Measurements from ENCODE around the gene PACSIN3.
A peak's percentile ranks its signal among the peaks of the same experiment; 100 is the strongest.

Gene PACSIN3

GRCh38 chr11:47162426-47162825 lies 23.8 kb downstream of the PACSIN3 start:
- Histone ChIP-seq H3K4me1 (ENCODE audit: control insufficient read depth, insufficient read depth, low read length) (no peaks in the 10 kb centered on the region), H3K9me3 (ENCODE audit: control insufficient read depth, insufficient read depth, low read length) (no peaks in the 10 kb centered on the region), H3K36me3 (ENCODE audit: control insufficient read depth, insufficient read depth, low read length) (peaks cover 37% of the 10 kb centered on the region), H3K27ac (ENCODE audit: low read depth, low read length) (no peak overlapping the region), H3K27me3 (ENCODE audit: control insufficient read depth, insufficient read depth, low read length) (no peaks in the 10 kb centered on the region), H3K9ac (ENCODE audit: low read depth, low read length) (no peak overlapping the region), H3K4me3 (ENCODE audit: low read depth, low read length) (no peak overlapping the region)

DNA sequence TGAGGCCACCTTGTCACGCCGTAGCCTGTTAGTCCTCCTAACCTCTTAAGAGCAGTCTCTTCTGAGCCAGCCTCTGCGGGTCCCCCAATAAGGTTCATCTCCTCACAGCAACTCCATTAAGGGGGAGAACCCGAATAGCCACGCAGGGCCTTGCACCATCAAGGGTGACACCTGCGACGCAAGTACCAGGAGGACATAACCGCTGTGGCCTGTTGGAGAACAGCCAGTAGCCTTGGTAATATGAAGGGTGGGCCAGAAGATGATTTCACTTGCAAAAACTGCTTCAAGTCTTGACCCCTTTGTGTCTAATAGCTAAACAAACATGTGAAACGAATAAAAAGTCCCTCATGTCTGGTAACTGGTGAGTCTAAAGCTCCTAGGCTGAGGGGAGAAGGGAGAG lies 24.3 kb downstream of the PACSIN3 start:
- Histone ChIP-seq H3K36me3 (ENCODE audit: control insufficient read depth, insufficient read depth, low read length) (peaks cover 32% of the 10 kb centered on the region), H3K9me3 (ENCODE audit: control insufficient read depth, insufficient read depth, low read length) (no peaks in the 10 kb centered on the region), H3K27ac (ENCODE audit: low read depth, low read length) (no peak overlapping the region), H3K4me3 (ENCODE audit: low read depth, low read length) (no peak overlapping the region), H3K9ac (ENCODE audit: low read depth, low read length) (no peak overlapping the region), H3K27me3 (ENCODE audit: control insufficient read depth, insufficient read depth, low read length) (no peaks in the 10 kb centered on the region), H3K4me1 (ENCODE audit: control insufficient read depth, insufficient read depth, low read length) (no peaks in the 10 kb centered on the region)

DNA sequence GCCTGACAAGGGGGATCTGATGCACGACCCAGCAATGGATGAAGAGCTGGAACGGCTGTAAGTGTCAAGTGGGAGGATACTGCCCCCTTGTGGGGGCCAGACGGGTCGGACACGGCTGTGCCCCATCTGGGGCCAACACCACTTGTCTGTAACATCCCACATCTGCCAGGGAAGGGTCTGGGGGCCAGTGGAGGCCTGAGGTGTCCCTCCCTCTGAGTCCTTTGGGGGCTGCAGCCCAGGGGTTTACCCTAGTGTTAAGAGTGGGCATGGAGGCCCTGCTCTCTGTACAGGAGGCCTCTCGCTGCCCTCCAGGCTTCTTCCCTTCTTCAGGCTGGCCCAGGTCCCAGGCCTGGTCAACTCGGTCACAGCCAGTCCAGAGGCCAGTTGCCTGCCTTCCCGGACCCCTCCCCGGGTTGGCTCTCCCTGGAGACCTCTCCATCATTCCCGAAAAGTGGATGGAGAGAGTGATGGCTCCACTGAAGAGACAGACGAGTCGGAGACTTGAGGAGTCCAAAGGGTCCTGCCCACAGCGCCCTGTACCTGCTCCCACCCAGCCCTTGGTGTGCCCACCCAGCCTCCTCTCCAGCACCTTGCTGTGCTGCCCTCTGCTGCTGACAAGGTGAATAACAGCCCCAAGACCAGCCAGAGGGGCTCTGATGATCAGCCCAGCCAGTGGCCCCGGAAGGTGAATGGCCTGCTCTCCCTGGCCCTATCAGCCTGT lies 24.9 kb downstream of the PACSIN3 start:
- H3K9me3 ChIP-seq (ENCODE audit: control insufficient read depth, insufficient read depth, low read length), result no peaks in the 10 kb centered on the region
- H3K27ac ChIP-seq (ENCODE audit: low read depth, low read length), result peak overlapping the region; percentile 24
- H3K4me3 ChIP-seq (ENCODE audit: low read depth, low read length), result no peak overlapping the region
- no peaks in the 10 kb centered on the region for H3K4me1 ChIP-seq (ENCODE audit: control insufficient read depth, insufficient read depth, low read length)
- peaks cover 26% of the 10 kb centered on the region for H3K36me3 ChIP-seq (ENCODE audit: control insufficient read depth, insufficient read depth, low read length)
- H3K9ac ChIP-seq (ENCODE audit: low read depth, low read length), result no peak overlapping the region
- no peaks in the 10 kb centered on the region for H3K27me3 ChIP-seq (ENCODE audit: control insufficient read depth, insufficient read depth, low read length)

GRCh38 chr11:47160753-47161133 lies 25.5 kb downstream of the PACSIN3 start:
- peaks cover 20% of the 10 kb centered on the region for H3K36me3 ChIP-seq (ENCODE audit: control insufficient read depth, insufficient read depth, low read length)
- no peaks in the 10 kb centered on the region for H3K9me3 ChIP-seq (ENCODE audit: control insufficient read depth, insufficient read depth, low read length)
- H3K4me3 ChIP-seq (ENCODE audit: low read depth, low read length), result no peak overlapping the region
- H3K27ac ChIP-seq (ENCODE audit: low read depth, low read length), result no peak overlapping the region
- H3K9ac ChIP-seq (ENCODE audit: low read depth, low read length), result no peak overlapping the region
- H3K4me1 ChIP-seq (ENCODE audit: control insufficient read depth, insufficient read depth, low read length), result no peaks in the 10 kb centered on the region
- H3K27me3 ChIP-seq (ENCODE audit: control insufficient read depth, insufficient read depth, low read length), result no peaks in the 10 kb centered on the region

DNA sequence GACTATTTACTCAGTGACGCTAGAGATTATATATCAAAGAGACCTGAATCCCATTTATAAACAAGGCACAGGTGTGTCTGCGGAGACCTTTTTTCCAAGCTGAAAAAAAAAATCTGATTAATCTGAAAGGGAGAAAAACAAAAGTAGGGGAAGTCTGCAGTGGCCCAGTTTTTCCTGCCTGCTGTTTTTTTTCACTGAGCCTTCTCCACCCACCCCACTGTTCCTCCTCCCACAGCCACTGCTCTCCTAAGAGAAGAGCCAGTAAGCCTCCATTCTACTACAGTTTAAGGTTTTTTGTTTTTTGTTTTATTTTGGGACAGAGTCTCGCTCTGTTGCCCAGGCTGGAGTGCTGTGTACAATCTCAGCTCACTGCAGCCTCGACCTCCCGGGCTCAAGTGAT lies 28.0 kb downstream of the PACSIN3 start:
- H3K9ac ChIP-seq (ENCODE audit: low read depth, low read length), result no peak overlapping the region
- H3K36me3 ChIP-seq (ENCODE audit: control insufficient read depth, insufficient read depth, low read length), result no peaks in the 10 kb centered on the region
- H3K4me3 ChIP-seq (ENCODE audit: low read depth, low read length), result no peak overlapping the region
- H3K4me1 ChIP-seq (ENCODE audit: control insufficient read depth, insufficient read depth, low read length), result peaks cover 4% of the 10 kb centered on the region
- no peak overlapping the region for H3K27ac ChIP-seq (ENCODE audit: low read depth, low read length)
- no peaks in the 10 kb centered on the region for H3K27me3 ChIP-seq (ENCODE audit: control insufficient read depth, insufficient read depth, low read length)
- H3K9me3 ChIP-seq (ENCODE audit: control insufficient read depth, insufficient read depth, low read length), result no peaks in the 10 kb centered on the region

DNA sequence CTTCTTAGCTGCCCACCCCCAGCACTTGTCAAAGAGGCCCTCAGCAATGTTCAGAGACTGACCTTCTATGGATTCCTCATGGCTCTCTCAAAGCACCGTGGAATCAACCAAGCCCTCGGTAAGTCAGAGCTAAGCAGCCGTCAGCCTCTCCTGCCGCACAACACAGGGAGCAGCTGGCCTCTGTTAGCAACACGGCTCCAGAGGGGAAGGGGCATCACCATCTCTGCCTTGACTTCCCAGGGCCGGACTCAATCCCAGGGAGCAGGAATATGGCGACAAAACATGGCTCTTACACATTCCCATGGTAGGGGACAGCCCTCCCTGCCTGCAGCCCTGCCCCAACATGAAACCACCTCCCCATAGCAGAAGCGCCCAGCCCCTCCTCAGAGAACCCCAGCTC lies 28.4 kb downstream of the PACSIN3 start:
- Histone ChIP-seq H3K36me3 (ENCODE audit: control insufficient read depth, insufficient read depth, low read length) (no peaks in the 10 kb centered on the region), H3K9ac (ENCODE audit: low read depth, low read length) (no peak overlapping the region), H3K4me3 (ENCODE audit: low read depth, low read length) (no peak overlapping the region), H3K27ac (ENCODE audit: low read depth, low read length) (no peak overlapping the region), H3K27me3 (ENCODE audit: control insufficient read depth, insufficient read depth, low read length) (no peaks in the 10 kb centered on the region), H3K4me1 (ENCODE audit: control insufficient read depth, insufficient read depth, low read length) (peaks cover 7% of the 10 kb centered on the region), H3K9me3 (ENCODE audit: control insufficient read depth, insufficient read depth, low read length) (no peaks in the 10 kb centered on the region)

GRCh38 chr11:47156951-47157350 lies 29.3 kb downstream of the PACSIN3 start:
- H3K36me3 ChIP-seq (ENCODE audit: control insufficient read depth, insufficient read depth, low read length), result no peaks in the 10 kb centered on the region
- H3K27me3 ChIP-seq (ENCODE audit: control insufficient read depth, insufficient read depth, low read length), result no peaks in the 10 kb centered on the region
- H3K4me1 ChIP-seq (ENCODE audit: control insufficient read depth, insufficient read depth, low read length), result peaks cover 11% of the 10 kb centered on the region
- H3K9me3 ChIP-seq (ENCODE audit: control insufficient read depth, insufficient read depth, low read length), result no peaks in the 10 kb centered on the region
- H3K27ac ChIP-seq (ENCODE audit: low read depth, low read length), result no peak overlapping the region
- H3K9ac ChIP-seq (ENCODE audit: low read depth, low read length), result no peak overlapping the region
- no peak overlapping the region for H3K4me3 ChIP-seq (ENCODE audit: low read depth, low read length)

GRCh38 chr11:47156333-47156732 lies 29.9 kb downstream of the PACSIN3 start:
- no peaks in the 10 kb centered on the region for H3K27me3 ChIP-seq (ENCODE audit: control insufficient read depth, insufficient read depth, low read length)
- peaks cover 11% of the 10 kb centered on the region for H3K4me1 ChIP-seq (ENCODE audit: control insufficient read depth, insufficient read depth, low read length)
- H3K4me3 ChIP-seq (ENCODE audit: low read depth, low read length), result no peak overlapping the region
- no peak overlapping the region for H3K9ac ChIP-seq (ENCODE audit: low read depth, low read length)
- no peaks in the 10 kb centered on the region for H3K36me3 ChIP-seq (ENCODE audit: control insufficient read depth, insufficient read depth, low read length)
- no peak overlapping the region for H3K27ac ChIP-seq (ENCODE audit: low read depth, low read length)
- H3K9me3 ChIP-seq (ENCODE audit: control insufficient read depth, insufficient read depth, low read length), result no peaks in the 10 kb centered on the region

- Histone ChIP-seq H3K4me3 (ENCODE audit: low read depth, low read length) (no peak overlapping the region), H3K27ac (ENCODE audit: low read depth, low read length) (no peak overlapping the region), H3K9ac (ENCODE audit: low read depth, low read length) (no peak overlapping the region), H3K9me3 (ENCODE audit: control insufficient read depth, insufficient read depth, low read length) (no peaks in the 10 kb centered on the region), H3K27me3 (ENCODE audit: control insufficient read depth, insufficient read depth, low read length) (no peaks in the 10 kb centered on the region), H3K36me3 (ENCODE audit: control insufficient read depth, insufficient read depth, low read length) (no peaks in the 10 kb centered on the region), H3K4me1 (ENCODE audit: control insufficient read depth, insufficient read depth, low read length) (peaks cover 11% of the 10 kb centered on the region)
These were observed 30.4 kb downstream of the PACSIN3 start for GRCh38 chr11:47155879-47156278.

GRCh38 chr11:47154616-47155570 lies 31.3 kb downstream of the PACSIN3 start:
- Histone ChIP-seq H3K27ac (ENCODE audit: low read depth, low read length) (no peak overlapping the region), H3K27me3 (ENCODE audit: control insufficient read depth, insufficient read depth, low read length) (no peaks in the 10 kb centered on the region), H3K9ac (ENCODE audit: low read depth, low read length) (no peak overlapping the region), H3K36me3 (ENCODE audit: control insufficient read depth, insufficient read depth, low read length) (no peaks in the 10 kb centered on the region), H3K4me1 (ENCODE audit: control insufficient read depth, insufficient read depth, low read length) (peaks cover 11% of the 10 kb centered on the region), H3K9me3 (ENCODE audit: control insufficient read depth, insufficient read depth, low read length) (no peaks in the 10 kb centered on the region), H3K4me3 (ENCODE audit: low read depth, low read length) (no peak overlapping the region)
